Mesenchymal stem cell (in vitro differentiated cells and primary cell): ENCODE measurements around the gene MGAT4B.

Experiments used
- DNase-seq: peaks from one replicate; pipeline ENCODE4 v3.0.0-alpha.2; 2013
- H2AFZ ChIP-seq: one replicate; pipeline ENCODE4 v1.6.1; 2013; ENCODE audit warnings: low read depth, mild to moderate bottlenecking, control low read depth, inconsistent platforms, low read length, moderate library complexity
- H2AK5ac ChIP-seq: 2 replicates; pipeline ENCODE4 v1.6.1; 2013; ENCODE audit warnings: low read length, moderate library complexity, mild to moderate bottlenecking, inconsistent platforms; ENCODE audit not compliant: severe bottlenecking
- H2BK120ac ChIP-seq: one replicate; pipeline ENCODE4 v1.6.1; 2013; ENCODE audit warnings: low read depth, mild to moderate bottlenecking, inconsistent platforms, low read length, moderate library complexity
- H2BK12ac ChIP-seq, 2 experiments: one replicate each; pipeline ENCODE4 v1.6.1; 2013; ENCODE audit warnings: inconsistent platforms in 2 of 2, low read length in 2 of 2, mild to moderate bottlenecking in 2 of 2, moderate library complexity in 2 of 2, control low read depth in 1 of 2
- H2BK15ac ChIP-seq: one replicate; pipeline ENCODE4 v1.6.1; 2013; ENCODE audit warnings: mild to moderate bottlenecking, low read depth, inconsistent platforms; ENCODE audit not compliant: poor library complexity, severe bottlenecking
- H2BK5ac ChIP-seq: 2 replicates; pipeline ENCODE4 v1.6.1; 2013; ENCODE audit warnings: low read depth, mild to moderate bottlenecking, low read length, control low read depth, inconsistent platforms; ENCODE audit not compliant: poor library complexity, severe bottlenecking
- H3K14ac ChIP-seq, 2 experiments: one replicate each; pipeline ENCODE4 v1.6.1; 2013; ENCODE audit warnings: inconsistent platforms in 2 of 2, low read length in 2 of 2, control low read depth in 1 of 2, mild to moderate bottlenecking in 1 of 2, moderate library complexity in 1 of 2
- H3K18ac ChIP-seq, 2 experiments: one replicate each; pipeline ENCODE4 v1.6.1; 2013; ENCODE audit warnings: inconsistent platforms in 2 of 2, low read length in 2 of 2, control low read depth in 1 of 2, low read depth in 1 of 2, mild to moderate bottlenecking in 1 of 2
- H3K23ac ChIP-seq, 2 experiments: one replicate each; pipeline ENCODE4 v1.6.1; 2013; ENCODE audit warnings: inconsistent platforms in 2 of 2, low read length in 2 of 2, mild to moderate bottlenecking in 2 of 2, moderate library complexity in 2 of 2, control low read depth in 1 of 2
- H3K27ac ChIP-seq: 2 replicates; pipeline ENCODE4 v1.5.1; 2013; ENCODE audit warnings: mild to moderate bottlenecking, moderate library complexity, low read length, control low read depth, inconsistent platforms; ENCODE audit not compliant: poor library complexity, severe bottlenecking
- H3K27me3 ChIP-seq, 2 experiments: 2 replicates each; pipeline versions ENCODE4 v1.6.1 to v1.7.0; 2013; ENCODE audit warnings: low read length in 2 of 2, mild to moderate bottlenecking in 2 of 2, moderate library complexity in 2 of 2, control low read depth in 1 of 2, inconsistent platforms in 1 of 2; ENCODE audit not compliant: control insufficient read depth in 1 of 2, insufficient read depth in 1 of 2
- H3K36me3 ChIP-seq, 2 experiments: 2 replicates each; pipeline versions ENCODE4 v1.6.1 to v1.7.0; 2013; ENCODE audit warnings: low read length in 2 of 2, control low read depth in 1 of 2, inconsistent platforms in 1 of 2, low read depth in 1 of 2, mild to moderate bottlenecking in 1 of 2; ENCODE audit not compliant: insufficient read depth in 2 of 2, control insufficient read depth in 1 of 2
- H3K4ac ChIP-seq, 2 experiments: one replicate each; pipeline ENCODE4 v1.6.1; 2013; ENCODE audit warnings: inconsistent platforms in 2 of 2, low read length in 2 of 2, mild to moderate bottlenecking in 2 of 2, moderate library complexity in 2 of 2, control low read depth in 1 of 2, low read depth in 1 of 2
- H3K4me1 ChIP-seq: 2 replicates; pipeline ENCODE4 v1.6.1; 2013; ENCODE audit warnings: low read depth, low read length, control low read depth; ENCODE audit not compliant: control insufficient read depth, insufficient read depth
- H3K4me2 ChIP-seq: 2 replicates; pipeline ENCODE4 v1.6.1; 2013; ENCODE audit warnings: low read length, mild to moderate bottlenecking, inconsistent platforms; ENCODE audit not compliant: poor library complexity, severe bottlenecking
- H3K4me3 ChIP-seq, 2 experiments: 2 replicates each; pipeline versions ENCODE4 v1.5.1 to v1.7.0; 2013; ENCODE audit warnings: low read length in 2 of 2, mild to moderate bottlenecking in 2 of 2, control low read depth in 1 of 2, low read depth in 1 of 2; ENCODE audit not compliant: insufficient read depth in 1 of 2
- H3K79me1 ChIP-seq: replicated peaks from 2 replicates; pipeline ENCODE4 v1.6.1; 2013; ENCODE audit warnings: mild to moderate bottlenecking, control low read depth, low read length, inconsistent platforms; ENCODE audit not compliant: poor library complexity, severe bottlenecking
- H3K9ac ChIP-seq: 2 replicates; pipeline ENCODE4 v1.7.0; 2013; ENCODE audit warnings: mild to moderate bottlenecking, low read length, moderate library complexity
- H3K9me3 ChIP-seq: 2 replicates; pipeline ENCODE4 v1.7.0; 2013; ENCODE audit warnings: mild to moderate bottlenecking, low read length; ENCODE audit not compliant: control insufficient read depth
- H4K8ac ChIP-seq: one replicate; pipeline ENCODE4 v1.6.1; 2013; ENCODE audit warnings: inconsistent platforms, mild to moderate bottlenecking, low read length, moderate library complexity
- H4K91ac ChIP-seq: one replicate; pipeline ENCODE4 v1.6.1; 2013; ENCODE audit warnings: mild to moderate bottlenecking, low read length, inconsistent platforms
- WGBS: methylation state at CpG from one replicate; pipeline ENCODE4 v1.1.7; 2013; ENCODE audit warnings: mixed read lengths; 5-methylcytosine and 5-hydroxymethylcytosine counted together

Gene MGAT4B

GRCh38 chr5:179766726-179767455, 39.8 kb downstream of the MGAT4B start:
- Histone ChIP-seq H3K4me1 (peaks cover 38% of the 10 kb centered on the region), H2BK5ac (peak overlapping the region; percentile 14), H3K27me3 (no peaks in the 10 kb centered on the region), H3K27ac (peak overlapping the region; percentile 78), H2AFZ (no peak overlapping the region), H3K36me3 (peaks cover 31 to 55% of the 10 kb centered on the region in 2 experiments), H3K9ac (peak overlapping the region; percentile 56), H3K4me3 (peak overlapping the region in 1 of 2 experiments; percentile 52), H3K9me3 (no peaks in the 10 kb centered on the region), H2BK12ac (peak overlapping the region in 1 of 2 experiments; percentile 91), H3K18ac (peak overlapping the region; percentile 85 to 88), H3K4me2 (peak overlapping the region; percentile 47), H3K4ac (peak overlapping the region; percentile 80 to 90), H3K23ac (no peak overlapping the region), H3K14ac (no peak overlapping the region), H4K8ac (peak overlapping the region; percentile 85), H2BK120ac (peak overlapping the region; percentile 94), H2AK5ac (peak overlapping the region; percentile 57), H2BK15ac (no peak overlapping the region), H3K79me1 (peaks cover 11% of the 10 kb centered on the region), H4K91ac (peak overlapping the region; percentile 81)
- 75% methylated on average over 11 of the region's 12 CpGs for WGBS
- DNase-seq = no peak

- Histone ChIP-seq H3K36me3 (peaks cover 24 to 48% of the 10 kb centered on the region in 2 experiments), H3K79me1 (peaks cover 7% of the 10 kb centered on the region), H2AK5ac (peak overlapping the region; percentile 57), H3K9me3 (no peaks in the 10 kb centered on the region), H3K23ac (peak overlapping the region in 1 of 2 experiments; percentile 9), H3K18ac (peak overlapping the region; percentile 92 to 95), H2BK5ac (peak overlapping the region; percentile 48), H2BK15ac (peak overlapping the region; percentile 99), H3K27me3 (no peaks in the 10 kb centered on the region), H3K14ac (peak overlapping the region in 1 of 2 experiments; percentile 58), H4K8ac (peak overlapping the region; percentile 85), H3K4me2 (peak overlapping the region; percentile 47), H3K4ac (peak overlapping the region; percentile 80 to 90), H3K4me1 (peaks cover 41% of the 10 kb centered on the region), H2AFZ (no peak overlapping the region), H3K4me3 (peak overlapping the region in 1 of 2 experiments; percentile 52), H2BK12ac (peak overlapping the region; percentile 83 to 91), H3K9ac (peak overlapping the region; percentile 56), H3K27ac (peak overlapping the region; percentile 78), H4K91ac (peak overlapping the region; percentile 92), H2BK120ac (peak overlapping the region; percentile 94)
- peak; percentile 83 for DNase-seq
- WGBS = 64% methylated on average over 20 of the region's 20 CpGs
Observed at GRCh38 chr5:179766021-179766725, 40.5 kb downstream of the MGAT4B start.

- Histone ChIP-seq H3K4me2 (peak overlapping the region; percentile 8), H3K36me3 (peaks cover 22 to 40% of the 10 kb centered on the region in 2 experiments), H3K9me3 (no peaks in the 10 kb centered on the region), H2AK5ac (peak overlapping the region; percentile 27), H2AFZ (no peak overlapping the region), H4K91ac (no peak overlapping the region), H3K79me1 (peaks cover 7% of the 10 kb centered on the region), H2BK5ac (no peak overlapping the region), H4K8ac (no peak overlapping the region), H3K18ac (peak overlapping the region; percentile 92 to 95), H2BK12ac (peak overlapping the region in 1 of 2 experiments; percentile 1), H3K9ac (peak overlapping the region; percentile 56), H3K4me1 (peaks cover 42% of the 10 kb centered on the region), H3K14ac (no peak overlapping the region), H2BK120ac (peak overlapping the region; percentile 94), H3K27ac (peak overlapping the region; percentile 78), H3K4ac (no peak overlapping the region), H3K4me3 (peak overlapping the region in 1 of 2 experiments; percentile 52), H3K23ac (no peak overlapping the region), H3K27me3 (no peaks in the 10 kb centered on the region), H2BK15ac (no peak overlapping the region)
- DNase-seq = peak; percentile 97
- WGBS = 5% methylated on average over 13 of the region's 13 CpGs
Observed at GRCh38 chr5:179765400-179765799, 41.3 kb downstream of the MGAT4B start.

GRCh38 chr5:179764056-179764455, 42.6 kb downstream of the MGAT4B start:
- H2BK15ac ChIP-seq = no peak overlapping the region
- no peak overlapping the region for H2BK120ac ChIP-seq
- no peaks in the 10 kb centered on the region for H3K27me3 ChIP-seq
- H3K18ac ChIP-seq = peak overlapping the region; percentile 6 to 23
- H3K4me1 ChIP-seq = peaks cover 51% of the 10 kb centered on the region
- H3K27ac ChIP-seq = peak overlapping the region; percentile 95
- H2AFZ ChIP-seq = no peak overlapping the region
- WGBS = 84% methylated on average over 8 of the region's 8 CpGs
- no peak overlapping the region for H3K23ac ChIP-seq
- DNase-seq = no peak
- peak overlapping the region; percentile 71 for H4K91ac ChIP-seq
- no peak overlapping the region for H3K14ac ChIP-seq
- H3K79me1 ChIP-seq = peaks cover 6% of the 10 kb centered on the region
- peak overlapping the region in 1 of 2 experiments; percentile 59 for H2BK12ac ChIP-seq
- H3K9ac ChIP-seq = peak overlapping the region; percentile 41
- no peak overlapping the region for H3K4me3 ChIP-seq
- H2BK5ac ChIP-seq = no peak overlapping the region
- H3K9me3 ChIP-seq = no peaks in the 10 kb centered on the region
- H3K4me2 ChIP-seq = no peak overlapping the region
- H4K8ac ChIP-seq = no peak overlapping the region
- H2AK5ac ChIP-seq = peak overlapping the region; percentile 2
- peak overlapping the region; percentile 5 to 67 for H3K4ac ChIP-seq
- H3K36me3 ChIP-seq = peaks cover 15 to 32% of the 10 kb centered on the region in 2 experiments
